HG03196 (cell line): Measurements from ENCODE around the gene DUSP22.

Experiments used
- ATAC-seq: cut with Tn5 transposase; IDR thresholded peaks from one replicate; pipeline ENCODE4 v1.9.1; 2021; ENCODE audit not compliant: unreplicated experiment

The DUSP22 gene

GRCh38 chr6:308768-309167, 16.5 kb downstream of the DUSP22 start:
- ATAC-seq: no peak

- ATAC-seq: no peak
Measured at GRCh38 chr6:309947-310346, 17.7 kb downstream of the DUSP22 start.

- ATAC-seq: no peak
Measured at GRCh38 chr6:310671-311070, 18.4 kb downstream of the DUSP22 start.

- ATAC-seq: no peak
Measured at GRCh38 chr6:311679-312220, 19.5 kb downstream of the DUSP22 start.

GRCh38 chr6:313087-313486, 20.8 kb downstream of the DUSP22 start:
- ATAC-seq: no peak

- no peak for ATAC-seq
Measured at GRCh38 chr6:313917-314316, 21.6 kb downstream of the DUSP22 start.

- ATAC-seq: no peak
Measured at GRCh38 chr6:314377-314776, 22.1 kb downstream of the DUSP22 start.

GRCh38 chr6:315226-315625, 22.9 kb downstream of the DUSP22 start:
- no peak for ATAC-seq

GRCh38 chr6:315921-316752, 23.9 kb downstream of the DUSP22 start:
- ATAC-seq: no peak

GRCh38 chr6:316753-317038, 24.4 kb downstream of the DUSP22 start:
- no peak for ATAC-seq

- ATAC-seq: no peak
Measured at GRCh38 chr6:317060-317447, 24.8 kb downstream of the DUSP22 start.

GRCh38 chr6:317448-318144, 25.3 kb downstream of the DUSP22 start:
- ATAC-seq: no peak

- ATAC-seq: no peak
Measured at GRCh38 chr6:318243-318890, 26.1 kb downstream of the DUSP22 start.

- ATAC-seq: peak; percentile 36
Measured at GRCh38 chr6:319177-320131, 27.2 kb downstream of the DUSP22 start.

- ATAC-seq: no peak
Measured at GRCh38 chr6:320351-321157, 28.3 kb downstream of the DUSP22 start.

- ATAC-seq: no peak
Measured at GRCh38 chr6:321158-321438, 28.8 kb downstream of the DUSP22 start.

- no peak for ATAC-seq
Measured at GRCh38 chr6:321536-322258, 29.4 kb downstream of the DUSP22 start.

- no peak for ATAC-seq
Measured at GRCh38 chr6:322259-322930, 30.1 kb downstream of the DUSP22 start.
